Subcutaneous adipose tissue (tissue), 4 donors: ENCODE data around the gene DPP6. TPM values are rescaled to one million over a fixed set of nuclear protein-coding genes. Genes with fewer than 3 reads are reported as not detected.
"Not testable (repeated sequence)": the region's sequence is repeated elsewhere in the genome, so short reads cannot be mapped to it uniquely, and the experiment has no call there.

Experiments
- CTCF ChIP-seq: fragments of 450-650 bp; IDR thresholded peaks from one replicate; pipeline ENCODE4 v1.5.1; 2016; ENCODE audit warnings: low read depth, mild to moderate bottlenecking, control low read depth, antibody characterized with exemption, moderate library complexity
- total RNA-seq, 4 donors: library from RNA; depleted of rRNA; stranded (reverse); fragments of >200 nt; gene quantifications; one replicate each; pipeline ENCODE4 v1.1.0, GENCODE V29; 2016

The DPP6 gene
- 1 to 10 TPM in 1 of 4 donors, under 1 TPM in 2, not detected in 1; 0.19 to 2.0 (median 0.85) TPM for total RNA-seq

GRCh38 chr7:154051643-154052529 is at the start of gene DPP6:
DPP6 (plus strand) TSS chr7:154052398.
- TF ChIP-seq CTCF, result not testable (repeated sequence)

GRCh38 chr7:154167051-154167450 is 114.9 kb downstream of the DPP6 start:
- no peak for TF ChIP-seq CTCF

- no peak for TF ChIP-seq CTCF
Observed at GRCh38 chr7:154167807-154168206, 115.6 kb downstream of the DPP6 start.

GRCh38 chr7:154171422-154171821 is 119.2 kb downstream of the DPP6 start:
- TF ChIP-seq CTCF, result no peak

GRCh38 chr7:154172236-154172635 is 120.0 kb downstream of the DPP6 start:
- TF ChIP-seq CTCF, result no peak

GRCh38 chr7:154177584-154177983 is 125.4 kb downstream of the DPP6 start:
- no peak for TF ChIP-seq CTCF

GRCh38 chr7:154178895-154179294 is 126.7 kb downstream of the DPP6 start:
- TF ChIP-seq CTCF, result no peak
